WI38 (cell line): ENCODE results near the gene GUCY2F.

Source experiments
- H3K4me3 ChIP-seq: 2 replicates; pipeline ENCODE4 v1.5.1; 2011; ENCODE audit warnings: low read depth, mild to moderate bottlenecking, control low read depth, low read length
- CTCF ChIP-seq: IDR thresholded peaks from 2 replicates; pipeline ENCODE4 v1.5.1; 2012; ENCODE audit warnings: low read depth, mild to moderate bottlenecking, control low read depth, low read length

Gene GUCY2F

GRCh38 chrX:109398833-109399232 lies 83.1 kb downstream of the GUCY2F start:
- TF ChIP-seq CTCF: no peak
- H3K4me3 ChIP-seq: no peak overlapping the region

- TF ChIP-seq CTCF: no peak
- H3K4me3 ChIP-seq: no peak overlapping the region
These were observed 83.8 kb downstream of the GUCY2F start for GRCh38 chrX:109398061-109398460.

- no peak for TF ChIP-seq CTCF
- no peak overlapping the region for H3K4me3 ChIP-seq
These were observed 88.0 kb downstream of the GUCY2F start for GRCh38 chrX:109393859-109394258.

- no peak overlapping the region for H3K4me3 ChIP-seq
These were observed 89.0 kb downstream of the GUCY2F start for GRCh38 chrX:109392895-109393294.

GRCh38 chrX:109390556-109390955 lies 91.3 kb downstream of the GUCY2F start:
- TF ChIP-seq CTCF: no peak

More at GRCh38 chrX:109392895-109393294, 89.0 kb downstream of the GUCY2F start:
- no peak for TF ChIP-seq CTCF

GRCh38 chrX:109389917-109390316 lies 92.0 kb downstream of the GUCY2F start:
- TF ChIP-seq CTCF: no peak
- H3K4me3 ChIP-seq: no peak overlapping the region

More at GRCh38 chrX:109390556-109390955, 91.3 kb downstream of the GUCY2F start:
- H3K4me3 ChIP-seq: no peak overlapping the region

GRCh38 chrX:109384699-109385098 lies 97.2 kb downstream of the GUCY2F start:
- no peak for TF ChIP-seq CTCF

More at GRCh38 chrX:109384699-109385098, 97.2 kb downstream of the GUCY2F start:
- no peak overlapping the region for H3K4me3 ChIP-seq
